Measurements from ENCODE around the gene KANK3. TPM values are rescaled to one million over a fixed set of nuclear protein-coding genes. Genes with fewer than 3 reads are reported as not detected.
A peak's percentile ranks its signal among the peaks of the same experiment; 100 is the strongest.
"Not testable (repeated sequence)": the region's sequence is repeated elsewhere in the genome, so short reads cannot be mapped to it uniquely, and the experiment has no call there.

The KANK3 gene
- total RNA-seq, 3 donors from 2014 or later = 2.0 to 10.1 (median 3.3) TPM

DNA sequence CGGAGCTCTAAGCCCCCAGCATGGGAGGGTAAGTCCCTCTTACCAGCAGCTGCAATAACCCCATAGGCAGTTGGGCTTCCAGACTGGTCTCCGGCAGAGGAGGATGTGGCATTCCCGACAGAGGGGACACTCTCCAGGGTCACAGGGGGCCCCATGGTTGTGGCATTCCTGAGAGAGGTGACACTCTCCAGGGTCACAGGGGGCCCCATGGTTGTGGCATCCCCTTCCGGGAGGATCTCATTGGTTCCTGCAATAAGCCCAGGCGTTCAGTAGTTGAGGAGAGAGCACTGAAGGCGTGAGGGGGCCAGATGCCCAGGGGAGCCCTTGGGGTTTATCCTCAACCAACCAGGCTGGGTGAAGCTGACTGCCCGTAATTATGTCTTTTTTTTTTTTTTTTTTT, 40.3 kb downstream of the KANK3 start:
- Histone ChIP-seq H3K4me1 (ENCODE audit: low read depth) (peaks cover 17% of the 10 kb centered on the region), H3K4me3 (no peak overlapping the region), H3K36me3 (ENCODE audit: low read depth) (no peaks in the 10 kb centered on the region), H3K9me3 (no peaks in the 10 kb centered on the region)
- TF ChIP-seq CTCF (IDR thresholded peaks at IDR 0.05) = no peak
- ATAC-seq = no peak
- intact Hi-C loops (cut with DNase I, micrococcal nuclease) = no loop called here
- peak in 1 of 3 donors; percentile 12 for DNase-seq

GRCh38 chr19:8302357-8302691, 40.7 kb downstream of the KANK3 start:
- Histone ChIP-seq H3K4me1 (ENCODE audit: low read depth) (peaks cover 16% of the 10 kb centered on the region), H3K9me3 (no peaks in the 10 kb centered on the region), H3K4me3 (no peak overlapping the region), H3K36me3 (ENCODE audit: low read depth) (no peaks in the 10 kb centered on the region)
- DNase-seq (peak in 2 of 3 donors; percentile 52 to 62), ATAC-seq (peak; percentile 16)
- intact Hi-C loops (cut with DNase I, micrococcal nuclease) = no loop called here
- TF ChIP-seq CTCF (IDR thresholded peaks at IDR 0.05) = no peak

DNA sequence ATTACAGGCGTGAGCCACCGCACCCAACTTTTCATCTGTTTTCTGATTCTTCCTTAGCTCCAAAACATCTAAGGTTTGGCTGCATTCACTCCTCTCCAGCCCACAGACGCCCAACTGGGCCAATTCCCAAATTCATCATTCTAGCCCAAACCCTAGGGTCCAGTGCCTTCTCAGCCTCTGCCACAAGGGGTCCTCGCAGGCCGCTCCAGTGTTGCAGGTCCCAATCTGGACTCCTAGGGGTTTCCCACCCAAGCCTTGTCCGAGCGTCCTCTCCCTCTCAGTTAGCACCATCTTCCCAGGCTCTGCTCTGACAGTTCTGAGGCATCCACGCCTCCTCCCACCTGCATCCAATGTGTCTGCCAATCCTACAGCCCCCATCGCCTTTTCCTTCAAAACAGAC, 51.7 kb downstream of the KANK3 start:
- H3K36me3 ChIP-seq (ENCODE audit: low read depth); H3K4me3 ChIP-seq; H3K9me3 ChIP-seq; DNase-seq; intact Hi-C loops (cut with DNase I, micrococcal nuclease); H3K4me1 ChIP-seq (ENCODE audit: low read depth): not testable (repeated sequence)
- ATAC-seq = peak; percentile 58

GRCh38 chr19:8276508-8276907, 66.6 kb downstream of the KANK3 start:
- H3K4me3 ChIP-seq; H3K9me3 ChIP-seq; DNase-seq; H3K4me1 ChIP-seq (ENCODE audit: low read depth); H3K36me3 ChIP-seq (ENCODE audit: low read depth); intact Hi-C loops (cut with DNase I, micrococcal nuclease): not testable (repeated sequence)
- peak; percentile 72 for ATAC-seq

Small RNA genes within 50 kb of the gene (microRNA-seq; reads per million reads assigned to microRNA genes)
- 5.6 reads per million, percentile 25 among the genes with 10 or more reads in this experiment for gene MIR4999

Other genes with a start within 250 kb of the KANK3 start
- gene FBN3, start 193.7 kb downstream of the KANK3 start, total RNA-seq = under 1 TPM in 1 of 3 donors, not detected in 2; 0.35 TPM
- 10 to 100 TPM in 1 of 3 donors, 1 to 10 TPM in 2; 3.1 to 37.1 (median 4.2) TPM for gene CERS4, start 133.9 kb downstream of the KANK3 start, total RNA-seq
- gene CD320, start 34.9 kb downstream of the KANK3 start, total RNA-seq = 10 to 100 TPM; 33.2 to 45.8 (median 41.7) TPM
- gene NDUFA7, start 21.9 kb downstream of the KANK3 start, total RNA-seq = 10 to 100 TPM; 35.3 to 65.9 (median 35.5) TPM
- gene RPS28, start 21.8 kb downstream of the KANK3 start, total RNA-seq = 1,000 to 10,000 TPM; 1,101 to 1,558 (median 1,449) TPM
- 1 to 10 TPM; 2.8 to 9.5 (median 2.9) TPM for gene ANGPTL4, start 20.9 kb upstream of the KANK3 start, total RNA-seq
- gene RAB11B, start 47.1 kb upstream of the KANK3 start, total RNA-seq = 100 to 1,000 TPM; 100 to 131 (median 103) TPM
- 10 to 100 TPM; 27.2 to 62.0 (median 33.8) TPM for gene MARCHF2, start 70.0 kb upstream of the KANK3 start, total RNA-seq
- gene HNRNPM, start 101.7 kb upstream of the KANK3 start, total RNA-seq = 100 to 1,000 TPM; 116 to 181 (median 149) TPM
- 1 to 10 TPM; 1.1 to 1.5 (median 1.2) TPM for gene PRAM1, start 159.4 kb upstream of the KANK3 start, total RNA-seq
- gene ZNF414, start 170.9 kb upstream of the KANK3 start, total RNA-seq = 10 to 100 TPM; 22.2 to 22.7 (median 22.3) TPM
- gene MYO1F, start 234.2 kb upstream of the KANK3 start, total RNA-seq = 10 to 100 TPM in 2 of 3 donors, 1 to 10 TPM in 1; 8.5 to 26.5 (median 21.0) TPM

All from mucosa of descending colon (tissue), 3 donors.